DND-41 (cell line): ENCODE data around the gene UNC79.

Source experiments
- ATAC-seq: fragments of 200-7000 bp; cut with Tn5 transposase; 3 replicates; pipeline ENCODE4 v1.9.1; 2021; ENCODE audit warnings: low read depth; ENCODE audit not compliant: insufficient read depth
- DNase-seq: peaks from one replicate; pipeline ENCODE4 v3.0.0-alpha.2; 2020
- H2AFZ ChIP-seq: 2 replicates; pipeline ENCODE4 v1.6.0; 2012; ENCODE audit warnings: low read depth, low read length
- H3K27ac ChIP-seq: 2 replicates; pipeline ENCODE4 v1.5.1; 2012; ENCODE audit warnings: low read length, inconsistent platforms
- H3K27me3 ChIP-seq: fragments of 200-600 bp; sonication (generic); 2 replicates; pipeline ENCODE4 v1.6.0; 2012; ENCODE audit warnings: low read length, mild to moderate bottlenecking, inconsistent platforms; ENCODE audit not compliant: insufficient read depth, poor library complexity
- H3K36me3 ChIP-seq: 2 replicates; pipeline ENCODE4 v1.5.1; 2012; ENCODE audit warnings: low read length, inconsistent platforms; ENCODE audit not compliant: insufficient read depth
- H3K4me1 ChIP-seq: 2 replicates; pipeline ENCODE4 v1.5.1; 2012; ENCODE audit warnings: mild to moderate bottlenecking, low read length; ENCODE audit not compliant: insufficient read depth
- H3K4me2 ChIP-seq: 2 replicates; pipeline ENCODE4 v1.6.0; 2012; ENCODE audit warnings: mild to moderate bottlenecking, moderate library complexity, low read length, inconsistent platforms; ENCODE audit not compliant: insufficient read depth
- H3K4me3 ChIP-seq, 2 experiments: fragments of 200-600 bp in 1 of 2; shearing (Covaris generic) in 1 of 2; 2 replicates each; pipeline ENCODE4 v1.5.1; 2012 to 2016; ENCODE audit warnings: inconsistent platforms in 2 of 2, low read length in 2 of 2, mild to moderate bottlenecking in 2 of 2, low read depth in 1 of 2, moderate library complexity in 1 of 2
- H3K79me2 ChIP-seq: 2 replicates; pipeline ENCODE4 v1.6.0; 2012; ENCODE audit warnings: low read length, inconsistent platforms; ENCODE audit not compliant: insufficient read depth
- H3K9ac ChIP-seq: 2 replicates; pipeline ENCODE4 v1.6.0; 2012; ENCODE audit warnings: low read depth, mild to moderate bottlenecking, inconsistent platforms, low read length, moderate library complexity
- H3K9me3 ChIP-seq: 2 replicates; pipeline ENCODE4 v1.5.1; 2012; ENCODE audit warnings: low read length, moderate library complexity, mild to moderate bottlenecking, inconsistent platforms; ENCODE audit not compliant: insufficient read depth, severe bottlenecking
- H4K20me1 ChIP-seq: 2 replicates; pipeline ENCODE4 v1.6.0; 2012; ENCODE audit warnings: low read length; ENCODE audit not compliant: insufficient read depth
- CTCF ChIP-seq: IDR thresholded peaks from 2 replicates; pipeline ENCODE4 v1.5.1; 2012; ENCODE audit warnings: borderline replicate concordance, low read length, moderate library complexity, mild to moderate bottlenecking; ENCODE audit not compliant: poor library complexity, severe bottlenecking; ENCODE audit errors: extremely low read depth
- EZH2 ChIP-seq: IDR thresholded peaks from 3 replicates; pipeline ENCODE4 v1.6.1; 2012; ENCODE audit warnings: borderline replicate concordance, low read depth, mild to moderate bottlenecking, moderate library complexity, low read length, inconsistent platforms; ENCODE audit not compliant: severe bottlenecking

UNC79 gene

GRCh38 chr14:93747102-93747501 lies 316.4 kb downstream of the UNC79 start:
- no peaks in the 10 kb centered on the region for H3K36me3 ChIP-seq
- H3K4me2 ChIP-seq = no peak overlapping the region
- DNase-seq (no peak), ATAC-seq (no peak)
- H3K4me3 ChIP-seq = no peak overlapping the region
- H3K4me1 ChIP-seq = no peaks in the 10 kb centered on the region
- H4K20me1 ChIP-seq = no peaks in the 10 kb centered on the region
- no peak overlapping the region for H3K9ac ChIP-seq
- no peaks in the 10 kb centered on the region for H3K9me3 ChIP-seq
- no peaks in the 10 kb centered on the region for H3K27me3 ChIP-seq
- TF ChIP-seq CTCF = no peak
- TF ChIP-seq EZH2 = no peak
- H2AFZ ChIP-seq = no peak overlapping the region
- H3K79me2 ChIP-seq = no peaks in the 10 kb centered on the region
- H3K27ac ChIP-seq = no peak overlapping the region

- Histone ChIP-seq H3K9me3 (no peaks in the 10 kb centered on the region), H2AFZ (no peak overlapping the region), H3K4me1 (no peaks in the 10 kb centered on the region), H3K27ac (no peak overlapping the region), H4K20me1 (no peaks in the 10 kb centered on the region), H3K27me3 (no peaks in the 10 kb centered on the region), H3K9ac (no peak overlapping the region), H3K4me3 (no peak overlapping the region), H3K4me2 (no peak overlapping the region), H3K79me2 (no peaks in the 10 kb centered on the region), H3K36me3 (no peaks in the 10 kb centered on the region)
- no peak for ATAC-seq
- no peak for TF ChIP-seq CTCF
- TF ChIP-seq EZH2 = no peak
- no peak for DNase-seq
Measured at GRCh38 chr14:93747560-93747959, 316.8 kb downstream of the UNC79 start.

- H3K36me3 ChIP-seq = no peaks in the 10 kb centered on the region
- no peaks in the 10 kb centered on the region for H4K20me1 ChIP-seq
- H3K4me2 ChIP-seq = no peak overlapping the region
- no peak overlapping the region for H3K9ac ChIP-seq
- no peaks in the 10 kb centered on the region for H3K27me3 ChIP-seq
- no peaks in the 10 kb centered on the region for H3K79me2 ChIP-seq
- H3K9me3 ChIP-seq = no peaks in the 10 kb centered on the region
- no peaks in the 10 kb centered on the region for H3K4me1 ChIP-seq
- ATAC-seq = no peak
- no peak overlapping the region for H3K27ac ChIP-seq
- no peak overlapping the region for H2AFZ ChIP-seq
- no peak for DNase-seq
- H3K4me3 ChIP-seq = no peak overlapping the region
- TF ChIP-seq EZH2 (no peak), CTCF (no peak)
Measured at GRCh38 chr14:93748208-93749075, 317.7 kb downstream of the UNC79 start.
